GM12878 (cell line): ENCODE data around the gene STAT3. TPM values are rescaled to one million over a fixed set of nuclear protein-coding genes. Genes with fewer than 3 reads are reported as not detected.

Source experiments
- ATF2 ChIP-seq: IDR thresholded peaks from 2 replicates; pipeline ENCODE4 v1.6.1; 2012; ENCODE audit warnings: low read length, inconsistent platforms
- BMI1 ChIP-seq: fragments of 450-650 bp; IDR thresholded peaks from 2 replicates; pipeline ENCODE4 v1.6.1; 2016; ENCODE audit warnings: mild to moderate bottlenecking, moderate library complexity, borderline replicate concordance
- CEBPB ChIP-seq, 2 experiments: fragments of 150-350 bp in 1 of 2; IDR thresholded peaks; 2 replicates each; pipeline ENCODE4 v1.6.1; 2012 to 2014; ENCODE audit warnings: low read depth in 2 of 2, low read length in 2 of 2, borderline replicate concordance in 1 of 2, inconsistent platforms in 1 of 2
- E2F4 ChIP-seq: IDR thresholded peaks from 2 replicates; pipeline ENCODE4 v1.6.1; 2012; ENCODE audit warnings: low read depth, low read length, improper control_type of control experiment
- MAX ChIP-seq: IDR thresholded peaks from 2 replicates; pipeline ENCODE4 v1.6.1; 2012; ENCODE audit warnings: low read depth, low read length, improper control_type of control experiment
- MTA3 ChIP-seq: IDR thresholded peaks from 2 replicates; pipeline ENCODE4 v1.6.1; 2012; ENCODE audit warnings: low read length, inconsistent platforms, borderline replicate concordance
- NFYB ChIP-seq: IDR thresholded peaks from 2 replicates; pipeline ENCODE4 v1.6.1; 2011; ENCODE audit warnings: low read depth, mild to moderate bottlenecking, low read length, improper control_type of control experiment, moderate library complexity; ENCODE audit not compliant: insufficient read depth
- NRF1 ChIP-seq: conservative IDR thresholded peaks from 2 replicates; pipeline ENCODE4 v1.6.1; 2011; ENCODE audit warnings: mild to moderate bottlenecking, low read depth, low read length, improper control_type of control experiment
- PML ChIP-seq: IDR thresholded peaks from 2 replicates; pipeline ENCODE4 v1.6.1; 2012; ENCODE audit warnings: low read length, inconsistent platforms
- REST ChIP-seq: IDR thresholded peaks from 2 replicates; pipeline ENCODE4 v1.6.1; 2012; ENCODE audit warnings: mild to moderate bottlenecking, low read depth, low read length
- SMC3 ChIP-seq: IDR thresholded peaks from 2 replicates; pipeline ENCODE4 v1.6.1; 2011; ENCODE audit warnings: low read length, improper control_type of control experiment, borderline replicate concordance
- SPI1 ChIP-seq: IDR thresholded peaks from 2 replicates; pipeline ENCODE4 v1.6.1; 2011; ENCODE audit warnings: low read depth, mild to moderate bottlenecking, low read length, moderate library complexity, borderline replicate concordance; ENCODE audit not compliant: insufficient read depth
- ZBTB33 ChIP-seq: fragments of 450-650 bp; IDR thresholded peaks from 2 replicates; pipeline ENCODE4 v1.6.1; 2017; ENCODE audit warnings: mild to moderate bottlenecking
- ZBTB40 ChIP-seq: fragments of 450-650 bp; IDR thresholded peaks from 2 replicates; pipeline ENCODE4 v1.6.1; 2016; ENCODE audit warnings: mild to moderate bottlenecking, moderate library complexity, borderline replicate concordance
- ZNF217 ChIP-seq: fragments of 450-650 bp; IDR thresholded peaks from 2 replicates; pipeline ENCODE4 v1.6.1; 2017; ENCODE audit warnings: antibody characterized with exemption, mild to moderate bottlenecking
- ZNF384 ChIP-seq: IDR thresholded peaks from 2 replicates; pipeline ENCODE4 v1.6.1; 2012; ENCODE audit warnings: low read depth, mild to moderate bottlenecking, low read length, improper control_type of control experiment, borderline replicate concordance
- polyA plus RNA-seq, 11 experiments: library from polyadenylated mRNA; depleted of rRNA in 4 of 11; unstranded in 6 of 11; stranded (reverse) in 5 of 11; fragments of >200 nt; fragmentation: Nextera tagmentation in 4 of 11; fragmentation: Illumina TruSeq in 1 of 11; extraction: Ambion mirVana in 4 of 11; extraction: Trizol in 1 of 11; gene quantifications; 1 replicate in 1 of 11; 2 replicates in 10 of 11; pipeline versions ENCODE4 v1.2.1 to v1.2.3, GENCODE V29; 2011 to 2016; ENCODE audit warnings: inconsistent platforms in 2 of 11, missing spikeins in 2 of 11, low read depth in 1 of 11
- total RNA-seq, 4 experiments: library from RNA; depleted of rRNA in 3 of 4; stranded (reverse); fragments of >200 nt in 3 of 4; fragmentation: Illumina TruSeq in 1 of 4; extraction: Trizol in 1 of 4; gene quantifications; 2 replicates each; pipeline versions ENCODE4 v1.2.1 to v1.2.3, GENCODE V29; 2013 to 2021

STAT3 gene
- total and polyA plus RNA-seq, 10 of the 15 experiments (the other 5 are each of a cell fraction or from before 2014, with no cell fraction given): 18.4 to 96.4 (median 60.9) TPM

- TF ChIP-seq ZBTB33 (no peak), NRF1 (no peak), ZNF217 (no peak), PML (no peak), BMI1 (no peak), ZNF384 (no peak), NFYB (no peak), MTA3 (no peak), ATF2 (no peak), REST (no peak), SPI1 (no peak), E2F4 (no peak), MAX (no peak), ZBTB40 (no peak), SMC3 (no peak), CEBPB (IDR thresholded peaks at IDR 0.05; ENCODE audit: borderline replicate concordance in 1 of 2, low read depth in 2 of 2, low read length in 2 of 2) (no peak)
Measured at GRCh38 chr17:42276609-42277341, 111.5 kb downstream of the STAT3 start (continued).
